Liver (tissue), 3 donors: ENCODE data around the gene DLK1.

Experiments used
- EGR1 ChIP-seq, 2 donors: IDR thresholded peaks; 2 replicates each; pipeline ENCODE4 v1.6.1; 2016 to 2018; ENCODE audit warnings: antibody characterized with exemption in 2 of 2, low read depth in 2 of 2
- FOXA1 ChIP-seq: IDR thresholded peaks from 2 replicates; pipeline ENCODE4 v1.6.1; 2016; ENCODE audit warnings: antibody characterized with exemption
- GABPA ChIP-seq, 2 donors: IDR thresholded peaks in 1 of 2; conservative IDR thresholded peaks in 1 of 2; 2 replicates each; pipeline ENCODE4 v1.6.1; 2016; ENCODE audit warnings: antibody characterized with exemption in 2 of 2, mild to moderate bottlenecking in 1 of 2, moderate library complexity in 1 of 2
- JUND ChIP-seq, 2 donors: IDR thresholded peaks; 2 replicates each; pipeline ENCODE4 v1.6.1; 2016; ENCODE audit warnings: antibody characterized with exemption in 2 of 2
- MAX ChIP-seq: IDR thresholded peaks from 2 replicates; pipeline ENCODE4 v1.6.1; 2016; ENCODE audit warnings: antibody characterized with exemption
- RAD21 ChIP-seq, 2 donors: IDR thresholded peaks; 2 replicates each; pipeline ENCODE4 v1.6.1; 2016; ENCODE audit warnings: antibody characterized with exemption in 2 of 2, mild to moderate bottlenecking in 2 of 2
- REST ChIP-seq: IDR thresholded peaks from 2 replicates; pipeline ENCODE4 v1.6.1; 2016; ENCODE audit warnings: antibody characterized with exemption, mild to moderate bottlenecking
- SP1 ChIP-seq: IDR thresholded peaks from 2 replicates; pipeline ENCODE4 v1.6.1; 2018; ENCODE audit warnings: antibody characterized with exemption, mild to moderate bottlenecking
- TAF1 ChIP-seq: conservative IDR thresholded peaks from 2 replicates; pipeline ENCODE4 v1.6.1; 2016; ENCODE audit warnings: antibody characterized with exemption, mild to moderate bottlenecking
- TF ChIP-seq, protein P1 (sequence below): fragments of 150-350 bp; IDR thresholded peaks from 2 replicates; pipeline ENCODE4 v1.5.1; 2017; ENCODE audit warnings: improper control_type of control experiment, low read depth, low read length; ENCODE audit not compliant: missing input control
- TF ChIP-seq, protein P2 (sequence below): IDR thresholded peaks from 2 replicates; pipeline ENCODE4 v1.6.1; 2016; ENCODE audit warnings: antibody characterized with exemption
- donor health status: healthy.
- donor health status: healthy.

DNA sequence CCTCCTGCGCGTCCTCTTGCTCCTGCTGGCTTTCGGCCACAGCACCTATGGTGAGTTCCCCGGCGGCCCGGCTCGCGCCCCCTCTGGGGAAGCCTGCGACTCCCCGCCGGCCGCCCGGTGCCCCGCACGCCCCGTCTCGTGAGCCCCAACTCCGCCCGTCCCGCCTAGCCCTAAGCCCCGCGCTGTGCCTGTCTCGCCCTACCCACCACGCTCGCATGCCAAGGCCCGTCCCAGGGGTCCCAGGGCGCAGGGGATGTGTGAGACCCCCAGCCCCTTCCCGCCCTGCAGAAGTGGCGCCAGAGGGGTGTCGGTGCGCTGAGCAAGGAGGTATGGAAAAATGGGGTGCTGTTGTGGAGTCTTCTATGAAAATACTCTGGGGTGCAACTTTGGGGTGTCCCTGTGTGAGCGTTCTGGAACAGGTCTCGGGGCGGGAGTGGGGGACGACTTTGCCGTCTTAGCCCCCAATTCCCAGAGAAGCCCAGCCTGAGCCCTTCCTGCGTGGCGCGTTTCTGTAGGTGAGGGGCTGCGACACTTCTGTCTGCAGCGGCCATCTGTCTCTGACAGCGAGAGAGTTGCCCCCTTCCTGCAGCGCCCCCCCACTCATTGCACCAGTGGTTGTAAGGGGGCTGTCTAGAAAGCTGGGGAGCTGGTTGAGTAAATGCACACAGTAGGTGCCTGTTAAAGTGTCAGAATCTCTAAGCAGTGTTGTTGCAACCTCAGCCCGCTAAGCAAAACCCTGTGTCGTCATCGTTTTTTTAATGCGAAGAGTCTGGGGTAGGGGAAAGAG, 587 bp downstream of the DLK1 start:
- TF ChIP-seq, protein P1, sequence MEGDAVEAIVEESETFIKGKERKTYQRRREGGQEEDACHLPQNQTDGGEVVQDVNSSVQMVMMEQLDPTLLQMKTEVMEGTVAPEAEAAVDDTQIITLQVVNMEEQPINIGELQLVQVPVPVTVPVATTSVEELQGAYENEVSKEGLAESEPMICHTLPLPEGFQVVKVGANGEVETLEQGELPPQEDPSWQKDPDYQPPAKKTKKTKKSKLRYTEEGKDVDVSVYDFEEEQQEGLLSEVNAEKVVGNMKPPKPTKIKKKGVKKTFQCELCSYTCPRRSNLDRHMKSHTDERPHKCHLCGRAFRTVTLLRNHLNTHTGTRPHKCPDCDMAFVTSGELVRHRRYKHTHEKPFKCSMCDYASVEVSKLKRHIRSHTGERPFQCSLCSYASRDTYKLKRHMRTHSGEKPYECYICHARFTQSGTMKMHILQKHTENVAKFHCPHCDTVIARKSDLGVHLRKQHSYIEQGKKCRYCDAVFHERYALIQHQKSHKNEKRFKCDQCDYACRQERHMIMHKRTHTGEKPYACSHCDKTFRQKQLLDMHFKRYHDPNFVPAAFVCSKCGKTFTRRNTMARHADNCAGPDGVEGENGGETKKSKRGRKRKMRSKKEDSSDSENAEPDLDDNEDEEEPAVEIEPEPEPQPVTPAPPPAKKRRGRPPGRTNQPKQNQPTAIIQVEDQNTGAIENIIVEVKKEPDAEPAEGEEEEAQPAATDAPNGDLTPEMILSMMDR = no peak
- TF ChIP-seq TAF1 (no peak), JUND (IDR thresholded peaks at IDR 0.05) (no peak), FOXA1 (no peak), MAX (no peak), REST (no peak), GABPA (IDR thresholded peaks at IDR 0.05 in 1 of 2, conservative IDR thresholded peaks at IDR 0.05 in 1 of 2) (no peak), SP1 (no peak), EGR1 (IDR thresholded peaks at IDR 0.05; ENCODE audit: low read depth in 2 of 2) (no peak), RAD21 (IDR thresholded peaks at IDR 0.05) (no peak)
- TF ChIP-seq, protein P2, sequence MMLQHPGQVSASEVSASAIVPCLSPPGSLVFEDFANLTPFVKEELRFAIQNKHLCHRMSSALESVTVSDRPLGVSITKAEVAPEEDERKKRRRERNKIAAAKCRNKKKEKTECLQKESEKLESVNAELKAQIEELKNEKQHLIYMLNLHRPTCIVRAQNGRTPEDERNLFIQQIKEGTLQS = no peak
